Type B pancreatic cell (in vitro differentiated cells): ENCODE data around the gene PPP1R1B. TPM values are rescaled to one million over a fixed set of nuclear protein-coding genes. Genes with fewer than 3 reads are reported as not detected.
A peak's percentile ranks its signal among the peaks of the same experiment; 100 is the strongest.

Source experiments
- DNase-seq: peaks from one replicate; pipeline ENCODE4 v3.0.0; 2021; ENCODE audit warnings: mixed read lengths; ENCODE audit not compliant: unreplicated experiment; ENCODE audit errors: extremely low spot score
- H3K27ac Mint-ChIP-seq: 2 replicates; pipeline ENCODE4 v1.8.0; 2021; ENCODE audit warnings: mild to moderate bottlenecking, mixed read lengths
- H3K27me3 Mint-ChIP-seq: 2 replicates; pipeline ENCODE4 v1.8.0; 2021; ENCODE audit warnings: mixed read lengths
- H3K36me3 Mint-ChIP-seq: 2 replicates; pipeline ENCODE4 v1.8.0; 2021; ENCODE audit warnings: mixed read lengths
- H3K4me1 Mint-ChIP-seq: one replicate; pipeline ENCODE4 v1.8.0; 2021; ENCODE audit warnings: mixed read lengths; ENCODE audit not compliant: unreplicated experiment
- H3K4me3 Mint-ChIP-seq: 2 replicates; pipeline ENCODE4 v1.8.0; 2021; ENCODE audit warnings: mild to moderate bottlenecking, mixed read lengths
- H3K9me3 Mint-ChIP-seq: 2 replicates; pipeline ENCODE4 v1.8.0; 2021; ENCODE audit warnings: mixed read lengths
- total RNA-seq: library from RNA; stranded (reverse); gene quantifications from 2 replicates; pipeline ENCODE4 v1.2.1, GENCODE V29; 2021; ENCODE audit warnings: low replicate concordance
- TF ChIP-seq, protein P1 (sequence below): fragments of 200-600 bp; sonication (generic); conservative IDR thresholded peaks from 2 replicates; pipeline ENCODE4 v1.5.0; 2021; ENCODE audit warnings: antibody characterized with exemption, mild to moderate bottlenecking

PPP1R1B gene
- total RNA-seq, 1 donor from 2014 or later, result 3.7 TPM

DNA sequence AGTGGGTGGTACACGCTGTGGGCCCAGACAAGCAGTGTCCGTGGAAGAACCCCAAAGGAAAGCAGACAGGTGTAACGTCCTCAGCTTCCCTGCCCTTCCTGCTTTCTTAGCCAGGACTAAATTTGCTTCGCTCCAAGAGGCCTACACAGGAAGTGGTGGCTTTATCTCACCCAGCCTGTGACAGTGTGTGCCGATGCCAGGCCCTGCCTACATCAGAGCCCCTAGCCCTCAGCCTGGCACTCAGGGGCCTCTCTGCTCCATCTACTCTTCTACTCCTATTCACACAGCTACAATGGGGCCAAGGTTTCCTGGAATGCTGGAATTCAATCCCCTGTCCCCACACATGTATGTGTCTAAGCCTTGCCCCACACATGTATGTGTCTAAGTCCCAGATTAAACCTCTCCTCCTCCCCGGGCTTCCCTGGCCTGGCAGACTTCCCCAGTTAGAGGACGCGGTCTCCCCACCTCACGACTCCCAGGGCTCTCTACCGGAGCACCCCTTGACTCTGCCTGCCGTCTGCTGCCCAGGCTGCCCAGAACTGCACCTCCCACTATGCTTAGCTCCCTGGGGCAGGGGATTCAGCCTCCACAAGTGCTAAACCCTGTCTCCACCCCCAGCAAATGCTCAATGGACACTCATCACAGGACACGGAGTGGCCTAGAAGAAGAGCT, 52.9 kb downstream of the PPP1R1B start:
- no peak for DNase-seq
- H3K4me1 Mint-ChIP-seq, result peaks cover 10% of the 10 kb centered on the region
- no peak overlapping the region for H3K4me3 Mint-ChIP-seq
- H3K27ac Mint-ChIP-seq, result no peak overlapping the region
- no peaks in the 10 kb centered on the region for H3K27me3 Mint-ChIP-seq
- TF ChIP-seq, protein P1, sequence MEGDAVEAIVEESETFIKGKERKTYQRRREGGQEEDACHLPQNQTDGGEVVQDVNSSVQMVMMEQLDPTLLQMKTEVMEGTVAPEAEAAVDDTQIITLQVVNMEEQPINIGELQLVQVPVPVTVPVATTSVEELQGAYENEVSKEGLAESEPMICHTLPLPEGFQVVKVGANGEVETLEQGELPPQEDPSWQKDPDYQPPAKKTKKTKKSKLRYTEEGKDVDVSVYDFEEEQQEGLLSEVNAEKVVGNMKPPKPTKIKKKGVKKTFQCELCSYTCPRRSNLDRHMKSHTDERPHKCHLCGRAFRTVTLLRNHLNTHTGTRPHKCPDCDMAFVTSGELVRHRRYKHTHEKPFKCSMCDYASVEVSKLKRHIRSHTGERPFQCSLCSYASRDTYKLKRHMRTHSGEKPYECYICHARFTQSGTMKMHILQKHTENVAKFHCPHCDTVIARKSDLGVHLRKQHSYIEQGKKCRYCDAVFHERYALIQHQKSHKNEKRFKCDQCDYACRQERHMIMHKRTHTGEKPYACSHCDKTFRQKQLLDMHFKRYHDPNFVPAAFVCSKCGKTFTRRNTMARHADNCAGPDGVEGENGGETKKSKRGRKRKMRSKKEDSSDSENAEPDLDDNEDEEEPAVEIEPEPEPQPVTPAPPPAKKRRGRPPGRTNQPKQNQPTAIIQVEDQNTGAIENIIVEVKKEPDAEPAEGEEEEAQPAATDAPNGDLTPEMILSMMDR, result no peak
- no peaks in the 10 kb centered on the region for H3K36me3 Mint-ChIP-seq
- H3K9me3 Mint-ChIP-seq, result no peaks in the 10 kb centered on the region

- Mint-ChIP-seq H3K4me1 (peaks cover 8% of the 10 kb centered on the region), H3K27me3 (no peaks in the 10 kb centered on the region), H3K4me3 (no peak overlapping the region), H3K36me3 (peaks cover 7% of the 10 kb centered on the region), H3K27ac (peak overlapping the region; percentile 4), H3K9me3 (peaks cover 4% of the 10 kb centered on the region)
- TF ChIP-seq, protein P1, result no peak
- no peak for DNase-seq
These were observed 56.7 kb downstream of the PPP1R1B start for GRCh38 chr17:39683295-39683939.

DNA sequence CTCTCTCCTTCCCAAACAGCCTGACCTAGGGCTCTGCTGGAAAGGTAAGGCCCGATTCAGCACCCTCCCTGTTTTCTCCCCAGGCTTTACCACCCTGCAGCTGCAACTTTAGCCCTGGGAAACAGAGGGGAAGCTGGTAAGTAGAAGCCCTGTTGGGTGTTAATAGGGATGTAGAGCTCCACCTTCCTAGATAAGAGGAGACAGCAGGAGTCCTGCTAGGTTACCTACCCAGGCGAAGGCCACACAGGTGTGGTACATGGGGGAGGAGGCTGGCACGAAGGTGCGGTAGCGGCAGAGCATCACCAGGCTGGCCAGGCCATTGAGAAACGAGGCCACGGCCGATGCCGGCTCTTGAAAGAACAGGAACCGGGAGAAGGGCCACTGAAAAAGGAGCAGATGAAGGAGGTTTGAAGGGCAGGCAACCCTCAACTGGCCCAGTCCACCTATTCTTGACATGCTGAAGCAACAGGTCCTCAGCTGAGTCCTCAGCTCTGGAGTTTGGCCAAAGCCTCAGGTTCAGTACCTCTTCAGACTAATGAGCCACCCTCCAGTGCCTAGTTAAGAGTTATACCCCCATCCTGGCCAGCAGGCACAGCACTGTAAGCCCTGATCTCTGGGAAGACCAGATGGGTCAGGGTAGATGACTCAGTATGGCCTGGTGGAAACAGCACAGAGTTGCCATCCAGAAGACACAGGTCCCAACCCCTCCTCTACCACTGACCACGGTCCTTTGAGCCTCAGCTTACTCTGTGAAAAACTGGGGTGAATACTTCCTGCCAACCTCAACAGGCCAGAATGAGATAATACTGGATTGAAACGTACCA, 57.8 kb downstream of the PPP1R1B start:
- TF ChIP-seq, protein P1, result no peak
- H3K4me3 Mint-ChIP-seq, result no peak overlapping the region
- peaks cover 4% of the 10 kb centered on the region for H3K9me3 Mint-ChIP-seq
- no peaks in the 10 kb centered on the region for H3K27me3 Mint-ChIP-seq
- H3K36me3 Mint-ChIP-seq, result peaks cover 7% of the 10 kb centered on the region
- peaks cover 16% of the 10 kb centered on the region for H3K4me1 Mint-ChIP-seq
- no peak for DNase-seq
- H3K27ac Mint-ChIP-seq, result no peak overlapping the region

Other genes starting within 250 kb of the PPP1R1B start
- gene FBXL20, start 225.3 kb upstream of the PPP1R1B start, total RNA-seq, result 17.9 and 21.6 TPM in 2 replicates
- gene MED1, start 175.7 kb upstream of the PPP1R1B start, total RNA-seq, result 33.7 and 46.2 TPM in 2 replicates
- 60.7 and 64.5 TPM in 2 replicates for gene CDK12, start 165.5 kb upstream of the PPP1R1B start, total RNA-seq
- gene NEUROD2, start 19.0 kb upstream of the PPP1R1B start, total RNA-seq, result not detected in 2 replicates
- 52.0 and 62.0 TPM in 2 replicates for gene STARD3, start 10.2 kb downstream of the PPP1R1B start, total RNA-seq
- gene TCAP, start 38.4 kb downstream of the PPP1R1B start, total RNA-seq, result 1.5 and 2.4 TPM in 2 replicates
- gene PNMT, start 41.5 kb downstream of the PPP1R1B start, total RNA-seq, result 3.3 and 5.4 TPM in 2 replicates
- 23.5 and 31.5 TPM in 2 replicates for gene PGAP3, start 61.1 kb downstream of the PPP1R1B start, total RNA-seq
- 123 and 230 TPM in 2 replicates for gene ERBB2, start 73.1 kb downstream of the PPP1R1B start, total RNA-seq
- 39.8 and 67.2 TPM in 2 replicates for gene MIEN1, start 103.6 kb downstream of the PPP1R1B start, total RNA-seq
- 31.8 and 73.9 TPM in 2 replicates for gene GRB7, start 111.0 kb downstream of the PPP1R1B start, total RNA-seq
- gene IKZF3, start 237.4 kb downstream of the PPP1R1B start, total RNA-seq, result 0.19 and 0.29 TPM in 2 replicates
- not detected in 2 replicates for gene ZPBP2, start 241.2 kb downstream of the PPP1R1B start, total RNA-seq